HG03045 (cell line): ENCODE data around the gene GSPT1.

Source experiments
- ATAC-seq: cut with Tn5 transposase; IDR thresholded peaks from one replicate; pipeline ENCODE4 v1.9.1; 2021; ENCODE audit warnings: mild to moderate bottlenecking, moderate library complexity; ENCODE audit not compliant: unreplicated experiment

GSPT1 gene

GRCh38 chr16:11913425-11914079 is 2.2 kb downstream of the GSPT1 start:
- ATAC-seq: no peak

GRCh38 chr16:11909653-11910545 is 5.9 kb downstream of the GSPT1 start:
- ATAC-seq: no peak

- no peak for ATAC-seq
These were observed 8.4 kb downstream of the GSPT1 start for GRCh38 chr16:11907160-11907970.

- ATAC-seq: no peak
These were observed 11.8 kb downstream of the GSPT1 start for GRCh38 chr16:11903906-11904305.

- no peak for ATAC-seq
These were observed 14.7 kb downstream of the GSPT1 start for GRCh38 chr16:11901091-11901490.

- ATAC-seq: no peak
These were observed 19.1 kb downstream of the GSPT1 start for GRCh38 chr16:11896486-11897176.

- no peak for ATAC-seq
These were observed 22.2 kb downstream of the GSPT1 start for GRCh38 chr16:11893571-11893970.

- ATAC-seq: no peak
These were observed 23.0 kb downstream of the GSPT1 start for GRCh38 chr16:11892761-11893160.

- ATAC-seq: no peak
These were observed 25.4 kb downstream of the GSPT1 start for GRCh38 chr16:11890231-11890965.

- no peak for ATAC-seq
These were observed 28.9 kb downstream of the GSPT1 start for GRCh38 chr16:11886881-11887280.

GRCh38 chr16:11884035-11884434 is 31.7 kb downstream of the GSPT1 start:
- ATAC-seq: no peak

- no peak for ATAC-seq
These were observed 35.7 kb downstream of the GSPT1 start for GRCh38 chr16:11880007-11880406.

- no peak for ATAC-seq
These were observed 38.4 kb downstream of the GSPT1 start for GRCh38 chr16:11877374-11877773.

- no peak for ATAC-seq
These were observed 39.5 kb downstream of the GSPT1 start for GRCh38 chr16:11876306-11876705.

- ATAC-seq: no peak
These were observed 40.0 kb downstream of the GSPT1 start for GRCh38 chr16:11875721-11876120.

GRCh38 chr16:11871193-11871592 is 44.6 kb downstream of the GSPT1 start:
- ATAC-seq: no peak

GRCh38 chr16:11870399-11870798 is 45.4 kb downstream of the GSPT1 start:
- ATAC-seq: no peak

GRCh38 chr16:11869353-11870228 is 46.2 kb downstream of the GSPT1 start:
- no peak for ATAC-seq

GRCh38 chr16:11868412-11868980 is 47.3 kb downstream of the GSPT1 start:
- ATAC-seq: no peak
